Ascending aorta (tissue), 2 donors: ENCODE results near the gene NMNAT3. TPM values are rescaled to one million over a fixed set of nuclear protein-coding genes. Genes with fewer than 3 reads are reported as not detected.

Experiments
- DNase-seq, 2 donors: peaks; one replicate each; pipeline ENCODE4 v3.0.0-alpha.2; 2019; ENCODE audit warnings: low spot score in 2 of 2
- H3K27ac ChIP-seq, 2 donors: fragments of 200-600 bp; sonication (generic); one replicate each; pipeline ENCODE4 v1.5.1; 2016 to 2017; ENCODE audit warnings: mild to moderate bottlenecking in 1 of 2
- H3K27me3 ChIP-seq: fragments of 200-600 bp; sonication (generic); one replicate; pipeline ENCODE4 v1.5.1; 2017
- H3K36me3 ChIP-seq, 2 donors: fragments of 200-600 bp; sonication (generic); one replicate each; pipeline ENCODE4 v1.5.1; 2016
- H3K4me1 ChIP-seq, 2 donors: fragments of 200-600 bp; sonication (generic); one replicate each; pipeline ENCODE4 v1.5.1; 2016 to 2017; ENCODE audit warnings: mild to moderate bottlenecking in 1 of 2
- H3K4me3 ChIP-seq, 2 donors: fragments of 200-600 bp; sonication (generic); one replicate each; pipeline ENCODE4 v1.5.1; 2016 to 2017; ENCODE audit warnings: mild to moderate bottlenecking in 1 of 2
- H3K9me3 ChIP-seq, 2 donors: fragments of 200-600 bp; sonication (generic); one replicate each; pipeline ENCODE4 v1.5.1; 2016
- CTCF ChIP-seq, 3 experiments: fragments of 200-600 bp in 2 of 3; fragments of 450-650 bp in 1 of 3; sonication (generic) in 2 of 3; IDR thresholded peaks; one replicate each; pipeline ENCODE4 v1.5.1; 2016 to 2019; ENCODE audit warnings: antibody characterized with exemption in 3 of 3, mild to moderate bottlenecking in 1 of 3, moderate library complexity in 1 of 3
- intact Hi-C: fragments of 100-400 bp; cut with DNase I; formaldehyde crosslinking; loops from one replicate; pipeline ENCODE4 v1.15.1; 2023
- total RNA-seq: library from RNA; depleted of rRNA; stranded (reverse); fragments of >200 nt; gene quantifications from one replicate; pipeline ENCODE4 v1.1.0, GENCODE V29; 2016

NMNAT3 gene
- total RNA-seq, 1 donor from 2014 or later: 1.2 TPM

GRCh38 chr3:139657936-139658335 is 19.8 kb downstream of the NMNAT3 start:
- intact Hi-C loops: no loop called here
- H3K27me3 ChIP-seq: no peaks in the 10 kb centered on the region
- no peak for TF ChIP-seq CTCF (IDR thresholded peaks at IDR 0.05)
- no peaks in the 10 kb centered on the region for H3K9me3 ChIP-seq
- H3K4me1 ChIP-seq: no peaks in the 10 kb centered on the region
- H3K36me3 ChIP-seq: peaks cover 0 to 7% of the 10 kb centered on the region in 2 donors
- no peak for DNase-seq
- H3K4me3 ChIP-seq: no peak overlapping the region
- H3K27ac ChIP-seq: no peak overlapping the region

GRCh38 chr3:139657434-139657833 is 20.3 kb downstream of the NMNAT3 start:
- Histone ChIP-seq H3K36me3 (peaks cover 0 to 7% of the 10 kb centered on the region in 2 donors), H3K27ac (no peak overlapping the region), H3K27me3 (no peaks in the 10 kb centered on the region), H3K4me1 (no peaks in the 10 kb centered on the region), H3K9me3 (no peaks in the 10 kb centered on the region), H3K4me3 (no peak overlapping the region)
- TF ChIP-seq CTCF (IDR thresholded peaks at IDR 0.05): no peak
- no peak for DNase-seq
- intact Hi-C loops: no loop called here

- H3K4me3 ChIP-seq: no peak overlapping the region
- no peaks in the 10 kb centered on the region for H3K27me3 ChIP-seq
- H3K9me3 ChIP-seq: no peaks in the 10 kb centered on the region
- H3K36me3 ChIP-seq: no peaks in the 10 kb centered on the region
- H3K27ac ChIP-seq: no peak overlapping the region
- intact Hi-C loops: no loop called here
- no peaks in the 10 kb centered on the region for H3K4me1 ChIP-seq
- DNase-seq: no peak
- TF ChIP-seq CTCF (IDR thresholded peaks at IDR 0.05): no peak
These were observed 21.7 kb downstream of the NMNAT3 start for GRCh38 chr3:139655909-139656595.

GRCh38 chr3:139654637-139655365 is 23.0 kb downstream of the NMNAT3 start:
- Histone ChIP-seq H3K9me3 (no peaks in the 10 kb centered on the region), H3K27ac (no peak overlapping the region), H3K4me3 (no peak overlapping the region), H3K27me3 (no peaks in the 10 kb centered on the region), H3K36me3 (no peaks in the 10 kb centered on the region), H3K4me1 (no peaks in the 10 kb centered on the region)
- TF ChIP-seq CTCF (IDR thresholded peaks at IDR 0.05): no peak
- DNase-seq: no peak
- intact Hi-C loops: no loop called here

GRCh38 chr3:139653582-139653981 is 24.2 kb downstream of the NMNAT3 start:
- Histone ChIP-seq H3K4me1 (no peaks in the 10 kb centered on the region), H3K4me3 (no peak overlapping the region), H3K27ac (no peak overlapping the region), H3K36me3 (no peaks in the 10 kb centered on the region), H3K27me3 (no peaks in the 10 kb centered on the region), H3K9me3 (no peaks in the 10 kb centered on the region)
- no peak for TF ChIP-seq CTCF (IDR thresholded peaks at IDR 0.05)
- intact Hi-C loops: no loop called here
- no peak for DNase-seq
